ENCODE measurements around the gene CLCN7.

Gene CLCN7

DNA sequence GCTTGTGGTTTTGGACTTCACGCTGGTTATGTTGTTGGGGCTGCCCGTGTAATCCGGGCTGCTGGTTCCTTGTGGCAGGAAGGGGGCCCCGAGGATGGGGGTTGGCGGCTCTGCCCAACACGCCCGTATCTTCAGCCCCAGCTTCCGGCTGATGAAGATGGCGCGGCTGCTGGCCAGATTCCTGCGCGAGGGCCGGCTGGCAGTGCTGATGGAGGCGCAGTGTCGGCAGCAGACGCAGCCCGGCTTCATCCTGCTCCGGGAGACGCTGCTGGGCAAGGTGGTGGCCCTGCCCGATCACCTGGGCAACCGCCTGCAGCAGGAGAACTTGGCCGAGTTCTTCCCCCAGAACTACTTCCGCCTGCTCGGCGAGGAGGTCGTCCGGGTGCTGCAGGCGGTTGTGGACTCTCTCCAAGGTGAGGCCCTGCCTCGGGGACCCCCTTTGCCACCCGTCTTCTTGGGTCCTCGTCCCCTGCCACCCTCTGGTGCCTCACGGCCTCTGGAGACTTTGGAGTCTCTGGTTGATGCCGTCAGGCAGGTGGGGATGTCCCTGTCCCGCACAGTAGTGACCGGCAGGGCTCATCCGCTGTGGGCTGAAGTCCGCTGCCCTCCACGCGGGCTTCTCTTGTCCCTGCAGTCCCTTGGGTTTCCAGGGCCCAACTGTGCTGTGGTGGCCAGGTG lies 20.5 kb upstream of the CLCN7 start:
- Mint-ChIP-seq H3K4me1 (peaks cover 16% of the 10 kb centered on the region), H3K36me3 (ENCODE audit: low read depth) (peaks cover 10% of the 10 kb centered on the region), H3K27me3 (ENCODE audit: low read depth) (peaks cover 4% of the 10 kb centered on the region), H3K27ac (no peak overlapping the region), H3K9me3 (no peaks in the 10 kb centered on the region), H3K4me3 (peak overlapping the region; percentile 54 to 86 (median 61))
- TF ChIP-seq, protein P1, sequence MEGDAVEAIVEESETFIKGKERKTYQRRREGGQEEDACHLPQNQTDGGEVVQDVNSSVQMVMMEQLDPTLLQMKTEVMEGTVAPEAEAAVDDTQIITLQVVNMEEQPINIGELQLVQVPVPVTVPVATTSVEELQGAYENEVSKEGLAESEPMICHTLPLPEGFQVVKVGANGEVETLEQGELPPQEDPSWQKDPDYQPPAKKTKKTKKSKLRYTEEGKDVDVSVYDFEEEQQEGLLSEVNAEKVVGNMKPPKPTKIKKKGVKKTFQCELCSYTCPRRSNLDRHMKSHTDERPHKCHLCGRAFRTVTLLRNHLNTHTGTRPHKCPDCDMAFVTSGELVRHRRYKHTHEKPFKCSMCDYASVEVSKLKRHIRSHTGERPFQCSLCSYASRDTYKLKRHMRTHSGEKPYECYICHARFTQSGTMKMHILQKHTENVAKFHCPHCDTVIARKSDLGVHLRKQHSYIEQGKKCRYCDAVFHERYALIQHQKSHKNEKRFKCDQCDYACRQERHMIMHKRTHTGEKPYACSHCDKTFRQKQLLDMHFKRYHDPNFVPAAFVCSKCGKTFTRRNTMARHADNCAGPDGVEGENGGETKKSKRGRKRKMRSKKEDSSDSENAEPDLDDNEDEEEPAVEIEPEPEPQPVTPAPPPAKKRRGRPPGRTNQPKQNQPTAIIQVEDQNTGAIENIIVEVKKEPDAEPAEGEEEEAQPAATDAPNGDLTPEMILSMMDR (IDR thresholded peaks at IDR 0.05; ENCODE audit: unreplicated experiment in 3 of 3): no peak

DNA sequence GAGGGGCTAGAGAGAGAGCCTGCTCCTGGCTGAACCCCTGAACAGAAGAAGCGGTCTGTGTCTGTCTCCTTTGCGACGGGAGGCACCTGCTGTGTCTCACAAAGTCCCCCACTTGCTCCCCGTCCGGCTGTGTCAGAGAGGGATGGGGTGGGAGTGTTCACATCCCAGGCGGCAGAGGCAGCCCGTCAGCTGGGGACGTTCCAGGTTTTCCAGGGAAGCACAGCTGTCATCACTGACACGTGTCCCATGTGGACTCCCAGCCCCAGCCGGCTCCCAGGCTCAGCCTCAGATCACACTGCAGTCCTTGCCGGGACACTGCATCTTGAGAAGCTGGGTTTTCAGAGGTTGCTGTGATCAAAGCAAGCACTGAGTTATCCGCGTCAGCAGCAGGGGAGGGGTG lies 19.9 kb upstream of the CLCN7 start:
- TF ChIP-seq, protein P1 (IDR thresholded peaks at IDR 0.05; ENCODE audit: unreplicated experiment in 3 of 3): no peak
- peak overlapping the region; percentile 86 to 95 (median 86) for H3K4me3 Mint-ChIP-seq
- H3K36me3 Mint-ChIP-seq (ENCODE audit: low read depth): peaks cover 10% of the 10 kb centered on the region

DNA sequence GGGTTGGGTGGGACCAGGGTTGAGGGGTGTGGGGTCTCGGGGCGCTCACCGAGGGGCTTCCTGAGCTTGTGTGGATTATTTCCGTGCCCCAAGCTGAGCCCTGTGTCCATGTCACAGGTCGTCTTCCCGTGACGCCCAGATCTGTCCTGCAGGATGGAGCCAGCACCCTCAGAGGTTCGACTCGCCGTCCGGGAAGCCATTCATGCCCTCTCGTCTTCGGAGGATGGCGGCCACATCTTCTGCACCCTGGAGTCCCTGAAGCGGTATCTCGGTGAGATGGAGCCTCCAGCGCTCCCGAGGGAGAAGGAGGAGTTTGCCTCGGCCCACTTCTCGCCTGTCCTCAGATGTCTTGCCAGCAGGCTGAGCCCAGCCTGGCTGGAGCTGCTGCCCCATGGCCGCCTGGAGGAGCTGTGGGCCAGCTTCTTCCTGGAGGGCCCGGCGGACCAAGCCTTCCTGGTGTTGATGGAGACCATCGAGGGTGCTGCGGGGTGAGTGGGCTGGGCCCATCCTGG lies 19.4 kb upstream of the CLCN7 start:
- H3K36me3 Mint-ChIP-seq (ENCODE audit: low read depth): peaks cover 10% of the 10 kb centered on the region
- H3K4me1 Mint-ChIP-seq: peaks cover 16% of the 10 kb centered on the region
- H3K27me3 Mint-ChIP-seq (ENCODE audit: low read depth): peaks cover 4% of the 10 kb centered on the region
- TF ChIP-seq, protein P1 (IDR thresholded peaks at IDR 0.05; ENCODE audit: unreplicated experiment in 3 of 3): peak; percentile 19 to 29 (median 23)
- H3K27ac Mint-ChIP-seq: peak overlapping the region; percentile 27 to 72 (median 38)
- H3K9me3 Mint-ChIP-seq: no peaks in the 10 kb centered on the region
- peak overlapping the region; percentile 86 to 95 (median 86) for H3K4me3 Mint-ChIP-seq

More for the DNA sequence above, 19.9 kb upstream of the CLCN7 start:
- H3K4me1 Mint-ChIP-seq: peaks cover 16% of the 10 kb centered on the region
- no peaks in the 10 kb centered on the region for H3K9me3 Mint-ChIP-seq
- peaks cover 4% of the 10 kb centered on the region for H3K27me3 Mint-ChIP-seq (ENCODE audit: low read depth)
- H3K27ac Mint-ChIP-seq: peak overlapping the region in 1 of 3 experiments; percentile 38

DNA sequence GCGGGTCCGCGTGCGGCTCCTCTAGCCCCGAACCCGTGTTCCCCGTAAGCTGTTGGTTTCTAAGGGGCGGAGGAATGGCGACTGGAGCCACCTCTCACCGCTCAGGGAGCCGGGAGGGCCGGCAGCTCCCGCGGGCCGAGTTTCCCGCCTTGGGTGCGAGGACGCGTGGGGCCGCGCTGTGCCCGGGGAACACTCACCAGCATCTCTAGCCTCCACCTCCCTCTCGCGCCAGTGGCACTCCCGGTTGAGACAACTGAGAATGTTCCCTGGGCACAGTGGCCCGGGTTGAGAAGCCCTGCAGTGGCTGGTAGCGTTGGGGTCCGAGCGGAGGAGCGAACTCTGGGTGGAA lies 18.9 kb upstream of the CLCN7 start:
- H3K27ac Mint-ChIP-seq: peak overlapping the region in 2 of 3 experiments; percentile 27 to 72
- H3K9me3 Mint-ChIP-seq: no peaks in the 10 kb centered on the region
- H3K27me3 Mint-ChIP-seq (ENCODE audit: low read depth): peaks cover 4% of the 10 kb centered on the region
- peaks cover 16% of the 10 kb centered on the region for H3K4me1 Mint-ChIP-seq
- TF ChIP-seq, protein P1 (IDR thresholded peaks at IDR 0.05; ENCODE audit: unreplicated experiment in 3 of 3): no peak
- H3K4me3 Mint-ChIP-seq: peak overlapping the region; percentile 86 to 95 (median 86)
- H3K36me3 Mint-ChIP-seq (ENCODE audit: low read depth): peaks cover 10% of the 10 kb centered on the region

DNA sequence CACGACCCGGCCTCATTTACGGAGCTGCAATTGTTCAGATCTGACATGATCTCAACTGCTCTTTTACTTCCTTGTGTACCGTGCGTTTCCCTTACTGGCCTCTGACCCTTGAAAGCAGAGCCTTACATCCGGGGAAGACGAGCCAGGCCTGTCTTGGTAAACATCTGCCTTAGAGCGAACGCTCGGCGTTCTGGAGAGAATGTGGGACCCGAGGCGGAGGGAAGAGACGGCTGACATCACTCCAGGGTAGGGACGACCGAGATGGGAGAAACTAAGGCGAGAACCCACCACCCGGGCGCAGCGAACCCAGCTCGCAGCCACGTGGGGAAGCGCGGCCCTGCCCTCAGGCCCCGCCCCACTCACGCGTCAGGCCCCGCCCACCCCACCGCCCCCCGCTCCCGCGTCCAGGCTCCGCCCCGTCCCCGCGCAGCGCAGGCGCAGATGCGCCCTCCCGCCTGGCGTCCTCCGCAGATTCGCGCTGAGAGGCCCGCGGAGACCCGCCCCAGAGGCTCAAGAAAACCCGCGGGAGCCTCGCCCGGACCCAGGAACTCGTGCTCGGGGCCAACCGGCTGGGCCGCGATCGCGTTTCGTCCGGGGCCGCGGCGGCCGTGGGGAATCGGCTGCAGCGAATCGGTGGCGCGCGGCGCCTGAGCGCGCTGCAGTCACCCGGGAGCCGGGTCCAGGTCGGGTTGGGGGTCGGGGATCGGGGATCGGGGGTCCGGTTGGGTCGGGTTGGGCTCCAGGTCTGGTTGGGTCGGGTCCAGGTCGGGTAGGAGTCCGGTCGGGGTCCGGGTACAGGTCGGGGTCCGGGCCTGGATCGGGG lies 18.3 kb upstream of the CLCN7 start, which contains the start of gene TELO2:
TSS of gene TELO2 (plus strand) at position 438 of the 823 bp plus-strand sequence. CDS start 922 bp downstream, outside the sequence.
- H3K27me3 Mint-ChIP-seq (ENCODE audit: low read depth): peaks cover 4% of the 10 kb centered on the region
- H3K36me3 Mint-ChIP-seq (ENCODE audit: low read depth): peaks cover 4% of the 10 kb centered on the region
- peaks cover 16% of the 10 kb centered on the region for H3K4me1 Mint-ChIP-seq
- peak within 1 kb of the TSS; percentile 94 to 95 (median 95) for H3K4me3 Mint-ChIP-seq
- H3K27ac Mint-ChIP-seq: peak within 1 kb of the TSS; percentile 92 to 99 (median 95)
- TF ChIP-seq, protein P1 (IDR thresholded peaks at IDR 0.05; ENCODE audit: unreplicated experiment in 3 of 3): no peak
- no peaks in the 10 kb centered on the region for H3K9me3 Mint-ChIP-seq

All from nephron (organoid).